Measurements from ENCODE around the gene LRRC51. TPM values are rescaled to one million over a fixed set of nuclear protein-coding genes. Genes with fewer than 3 reads are reported as not detected.

The LRRC51 gene
- total and polyA plus RNA-seq, 2 of the 4 experiments (the other 2 are of a cell fraction) = 5.3 to 5.6 TPM

DNA sequence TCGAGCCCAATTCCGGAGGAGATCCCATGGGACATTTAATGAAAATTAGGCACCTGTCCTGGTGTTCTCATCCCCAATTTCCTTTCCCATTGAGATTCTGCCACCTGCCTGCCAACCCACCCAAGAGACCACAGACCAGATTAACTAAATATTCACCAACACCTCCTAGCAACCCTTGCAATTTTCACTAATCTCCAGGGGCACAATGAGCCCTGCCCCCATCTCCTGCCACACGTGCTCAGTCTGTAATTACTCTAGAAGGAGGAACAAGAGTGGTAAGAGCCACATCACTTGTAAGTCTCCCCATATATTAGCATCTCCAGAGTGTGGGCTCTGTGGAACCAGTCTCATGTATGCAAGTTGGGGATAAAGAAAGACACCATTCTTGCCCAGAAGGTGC is 44.0 kb upstream of the LRRC51 start:
- no peak overlapping the region for H3K4ac ChIP-seq (ENCODE audit: low read depth, low read length)
- no peak overlapping the region for H3K27ac ChIP-seq (ENCODE audit: insufficient read depth, low read length)
- ATAC-seq (ENCODE audit: low read depth) = no peak
- no peak overlapping the region for H2AK9ac ChIP-seq (replicated peaks; ENCODE audit: low read depth, low read length, poor library complexity)
- DNase-seq = no peak
- no peak overlapping the region for H4K5ac ChIP-seq (ENCODE audit: low read depth, low read length)
- intact Hi-C loops (cut with micrococcal nuclease) = no loop called here
- H3K4me2 ChIP-seq (ENCODE audit: low read depth, low read length) = no peak overlapping the region
- H3K9me1 ChIP-seq (ENCODE audit: insufficient read depth, low read length) = peaks cover 10% of the 10 kb centered on the region
- no peak overlapping the region for H4K8ac ChIP-seq (ENCODE audit: low read depth in 2 of 2, low read length in 2 of 2)
- peaks cover 37% of the 10 kb centered on the region for H4K20me1 ChIP-seq (ENCODE audit: insufficient read depth, low read length)
- H2BK20ac ChIP-seq (ENCODE audit: low read depth, low read length) = no peak overlapping the region
- no peak overlapping the region for H3K56ac ChIP-seq (ENCODE audit: extremely low read depth, insufficient read depth, low read length)
- ChIA-PET CTCF (no interaction called here), POLR2A (ENCODE audit: unreplicated experiment) (no interaction called here)
- WGBS, 2 experiments (ENCODE audit: extremely low coverage in 2 of 2, insufficient read length in 1 of 2) = no CpG with 5 or more reads among the region's 3 CpGs
- no peak overlapping the region for H2AFZ ChIP-seq (replicated peaks; ENCODE audit: low read length, poor library complexity)
- H3K79me1 ChIP-seq (ENCODE audit: low read depth in 1 of 2, low read length in 2 of 2) = peaks cover 0 to 82% of the 10 kb centered on the region in 2 experiments
- no peak overlapping the region for H2BK120ac ChIP-seq (ENCODE audit: low read depth, low read length)
- no peak overlapping the region for H3K23ac ChIP-seq (ENCODE audit: low read depth, low read length)
- peaks cover 18% of the 10 kb centered on the region for H3K36me3 ChIP-seq (ENCODE audit: control insufficient read depth, insufficient read depth, low read length)
- no peaks in the 10 kb centered on the region for H3K9me3 ChIP-seq (ENCODE audit: control insufficient read depth, insufficient read depth, low read length)
- no peak overlapping the region; the same call in 1 of the 2 replicates for H2AK5ac ChIP-seq (ENCODE audit: low read depth, low read length)
- TF ChIP-seq, protein P1, sequence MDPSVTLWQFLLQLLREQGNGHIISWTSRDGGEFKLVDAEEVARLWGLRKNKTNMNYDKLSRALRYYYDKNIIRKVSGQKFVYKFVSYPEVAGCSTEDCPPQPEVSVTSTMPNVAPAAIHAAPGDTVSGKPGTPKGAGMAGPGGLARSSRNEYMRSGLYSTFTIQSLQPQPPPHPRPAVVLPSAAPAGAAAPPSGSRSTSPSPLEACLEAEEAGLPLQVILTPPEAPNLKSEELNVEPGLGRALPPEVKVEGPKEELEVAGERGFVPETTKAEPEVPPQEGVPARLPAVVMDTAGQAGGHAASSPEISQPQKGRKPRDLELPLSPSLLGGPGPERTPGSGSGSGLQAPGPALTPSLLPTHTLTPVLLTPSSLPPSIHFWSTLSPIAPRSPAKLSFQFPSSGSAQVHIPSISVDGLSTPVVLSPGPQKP (IDR thresholded peaks at IDR 0.05; ENCODE audit: borderline replicate concordance, low read depth, low read length) = no peak
- TF ChIP-seq MAZ (IDR thresholded peaks at IDR 0.05; ENCODE audit: borderline replicate concordance, low read depth, low read length) (no peak), BHLHE40 (IDR thresholded peaks at IDR 0.05; ENCODE audit: low read depth, low read length) (no peak), RAD21 (IDR thresholded peaks at IDR 0.05; ENCODE audit: low read length) (no peak), CEBPB (IDR thresholded peaks at IDR 0.05; ENCODE audit: low read depth, low read length) (no peak), POLR2A (IDR thresholded peaks at IDR 0.05; ENCODE audit: low read depth, low read length) (no peak), MAFK (IDR thresholded peaks at IDR 0.05; ENCODE audit: low read depth, low read length) (no peak), CHD1 (IDR thresholded peaks at IDR 0.05; ENCODE audit: low read depth, low read length) (no peak), RFX5 (IDR thresholded peaks at IDR 0.05; ENCODE audit: low read depth, low read length) (no peak)
- TF ChIP-seq, protein P2, sequence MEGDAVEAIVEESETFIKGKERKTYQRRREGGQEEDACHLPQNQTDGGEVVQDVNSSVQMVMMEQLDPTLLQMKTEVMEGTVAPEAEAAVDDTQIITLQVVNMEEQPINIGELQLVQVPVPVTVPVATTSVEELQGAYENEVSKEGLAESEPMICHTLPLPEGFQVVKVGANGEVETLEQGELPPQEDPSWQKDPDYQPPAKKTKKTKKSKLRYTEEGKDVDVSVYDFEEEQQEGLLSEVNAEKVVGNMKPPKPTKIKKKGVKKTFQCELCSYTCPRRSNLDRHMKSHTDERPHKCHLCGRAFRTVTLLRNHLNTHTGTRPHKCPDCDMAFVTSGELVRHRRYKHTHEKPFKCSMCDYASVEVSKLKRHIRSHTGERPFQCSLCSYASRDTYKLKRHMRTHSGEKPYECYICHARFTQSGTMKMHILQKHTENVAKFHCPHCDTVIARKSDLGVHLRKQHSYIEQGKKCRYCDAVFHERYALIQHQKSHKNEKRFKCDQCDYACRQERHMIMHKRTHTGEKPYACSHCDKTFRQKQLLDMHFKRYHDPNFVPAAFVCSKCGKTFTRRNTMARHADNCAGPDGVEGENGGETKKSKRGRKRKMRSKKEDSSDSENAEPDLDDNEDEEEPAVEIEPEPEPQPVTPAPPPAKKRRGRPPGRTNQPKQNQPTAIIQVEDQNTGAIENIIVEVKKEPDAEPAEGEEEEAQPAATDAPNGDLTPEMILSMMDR (conservative IDR thresholded peaks at IDR 0.05; ENCODE audit: low read depth, low read length) = no peak
- H4K91ac ChIP-seq (ENCODE audit: insufficient read depth, low read depth, low read length) = no peak overlapping the region
- H3K27me3 ChIP-seq (ENCODE audit: control insufficient read depth, insufficient read depth, low read length) = no peaks in the 10 kb centered on the region
- dilution Hi-C loops (cut with HindIII; ENCODE audit: low sequenced_read_pairs, unreplicated experiment) = no loop called here
- H2BK15ac ChIP-seq (ENCODE audit: low read depth, low read length) = no peak overlapping the region
- no peak overlapping the region for H3K4me3 ChIP-seq (ENCODE audit: insufficient read depth, low read depth, low read length)
- peaks cover 7% of the 10 kb centered on the region for H3K4me1 ChIP-seq (ENCODE audit: control insufficient read depth, insufficient read depth, low read length)
- no peak overlapping the region for H3K14ac ChIP-seq (replicated peaks; ENCODE audit: low read depth, low read length)
- H2BK5ac ChIP-seq (ENCODE audit: low read depth, low read length, poor library complexity, severe bottlenecking) = no peak overlapping the region
- BruUV-seq (replicated peaks) = no TSS peak
- H3K9ac ChIP-seq (ENCODE audit: low read depth, low read length) = no peak overlapping the region
- in situ Hi-C loops (cut with MboI; ENCODE audit: low sequenced_read_pairs) = loop anchor here (5.0 kb wide), 1 partner anchor 41 kb away; no protein-coding TSS in a partner anchor
- H3K18ac ChIP-seq (ENCODE audit: low read depth, low read length) = no peak overlapping the region
